Lower leg skin (tissue), 3 donors: ENCODE data around the gene SCFD2.

Experiments used
- POLR2A ChIP-seq, 2 donors: fragments of 450-650 bp; IDR thresholded peaks; one replicate each; pipeline ENCODE4 v1.6.1; 2016 to 2017; ENCODE audit warnings: antibody characterized with exemption in 2 of 2, mild to moderate bottlenecking in 1 of 2, moderate library complexity in 1 of 2
- TF ChIP-seq, protein P1 (sequence below), 3 donors: fragments of 450-650 bp; IDR thresholded peaks; one replicate each; pipeline ENCODE4 v1.5.1; 2016; ENCODE audit warnings: antibody characterized with exemption in 3 of 3, mild to moderate bottlenecking in 3 of 3, moderate library complexity in 2 of 3

DNA sequence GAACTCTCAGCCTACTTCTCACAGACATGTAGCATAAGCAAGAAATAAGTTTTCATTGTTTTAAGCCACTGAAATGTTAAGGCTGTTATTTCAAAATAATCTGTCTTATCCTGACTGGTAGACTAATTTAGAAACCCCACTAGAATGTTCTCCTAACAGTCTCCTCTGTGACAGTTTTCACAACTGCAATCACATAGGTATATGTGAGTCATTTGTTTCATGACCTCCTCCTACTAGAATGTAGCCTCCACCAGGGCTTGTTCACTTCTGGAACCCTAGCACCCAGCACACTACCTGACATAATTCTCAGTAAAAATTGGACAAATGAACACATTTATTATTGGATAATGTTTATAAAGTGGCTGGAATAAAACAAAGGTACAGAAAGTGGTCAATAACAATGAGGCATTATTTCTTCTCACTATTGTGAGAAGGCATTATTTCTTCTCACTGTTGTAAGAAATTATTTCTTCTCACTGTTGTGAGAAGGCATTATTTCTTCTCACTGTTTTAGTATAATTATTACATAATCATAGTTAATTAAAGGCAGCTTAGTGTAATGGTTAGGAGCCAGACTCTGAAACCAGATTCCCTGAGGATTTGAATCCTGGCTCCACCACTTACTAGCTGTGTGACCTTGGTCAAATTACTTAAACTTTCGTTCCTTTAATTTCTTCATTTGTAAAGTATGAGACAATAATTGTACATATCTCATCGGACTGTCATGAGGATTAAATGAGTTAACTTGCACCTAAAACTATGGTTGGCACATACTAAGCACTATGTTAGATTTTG is 252.2 kb downstream of the SCFD2 start:
- TF ChIP-seq, protein P1, sequence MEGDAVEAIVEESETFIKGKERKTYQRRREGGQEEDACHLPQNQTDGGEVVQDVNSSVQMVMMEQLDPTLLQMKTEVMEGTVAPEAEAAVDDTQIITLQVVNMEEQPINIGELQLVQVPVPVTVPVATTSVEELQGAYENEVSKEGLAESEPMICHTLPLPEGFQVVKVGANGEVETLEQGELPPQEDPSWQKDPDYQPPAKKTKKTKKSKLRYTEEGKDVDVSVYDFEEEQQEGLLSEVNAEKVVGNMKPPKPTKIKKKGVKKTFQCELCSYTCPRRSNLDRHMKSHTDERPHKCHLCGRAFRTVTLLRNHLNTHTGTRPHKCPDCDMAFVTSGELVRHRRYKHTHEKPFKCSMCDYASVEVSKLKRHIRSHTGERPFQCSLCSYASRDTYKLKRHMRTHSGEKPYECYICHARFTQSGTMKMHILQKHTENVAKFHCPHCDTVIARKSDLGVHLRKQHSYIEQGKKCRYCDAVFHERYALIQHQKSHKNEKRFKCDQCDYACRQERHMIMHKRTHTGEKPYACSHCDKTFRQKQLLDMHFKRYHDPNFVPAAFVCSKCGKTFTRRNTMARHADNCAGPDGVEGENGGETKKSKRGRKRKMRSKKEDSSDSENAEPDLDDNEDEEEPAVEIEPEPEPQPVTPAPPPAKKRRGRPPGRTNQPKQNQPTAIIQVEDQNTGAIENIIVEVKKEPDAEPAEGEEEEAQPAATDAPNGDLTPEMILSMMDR (IDR thresholded peaks at IDR 0.05) = no peak
- TF ChIP-seq POLR2A (IDR thresholded peaks at IDR 0.05) = no peak
